22Rv1 (cell line): ENCODE data around the gene CASKIN2.

ENCODE experiments used
- H3K27ac ChIP-seq: fragments of 450-650 bp; 2 replicates; pipeline ENCODE4 v1.5.1; 2017
- CTCF ChIP-seq: fragments of 450-650 bp; IDR thresholded peaks from 2 replicates; pipeline ENCODE4 v1.5.1; 2017; ENCODE audit warnings: mild to moderate bottlenecking
- ZFX ChIP-seq: fragments of 450-650 bp; IDR thresholded peaks from 2 replicates; pipeline ENCODE4 v1.6.1; 2017; ENCODE audit warnings: antibody characterized with exemption, borderline replicate concordance

The CASKIN2 gene

GRCh38 chr17:75558666-75559530 is 43.6 kb upstream of the CASKIN2 start:
- TF ChIP-seq ZFX, result no peak
- no peak for TF ChIP-seq CTCF
- H3K27ac ChIP-seq, result peak overlapping the region; percentile 90

- peak overlapping the region; percentile 90 for H3K27ac ChIP-seq
- TF ChIP-seq ZFX (no peak), CTCF (no peak)
Measured at GRCh38 chr17:75557852-75558665, 42.7 kb upstream of the CASKIN2 start.

GRCh38 chr17:75557075-75557851 is 41.9 kb upstream of the CASKIN2 start:
- TF ChIP-seq CTCF (no peak), ZFX (no peak)
- H3K27ac ChIP-seq, result peak overlapping the region; percentile 90

- peak overlapping the region; percentile 90 for H3K27ac ChIP-seq
- no peak for TF ChIP-seq CTCF
- no peak for TF ChIP-seq ZFX
Measured at GRCh38 chr17:75555679-75556153, 40.4 kb upstream of the CASKIN2 start.

GRCh38 chr17:75553295-75554110 is 38.2 kb upstream of the CASKIN2 start:
- TF ChIP-seq ZFX (no peak), CTCF (no peak)
- H3K27ac ChIP-seq, result peak overlapping the region; percentile 12; the same call in 1 of the 2 replicates
